Measurements from ENCODE around the gene RFX1. TPM values are rescaled to one million over a fixed set of nuclear protein-coding genes. Genes with fewer than 3 reads are reported as not detected.

RFX1 gene
- total RNA-seq, 1 experiment from 2014 or later, result 25.5 TPM

DNA sequence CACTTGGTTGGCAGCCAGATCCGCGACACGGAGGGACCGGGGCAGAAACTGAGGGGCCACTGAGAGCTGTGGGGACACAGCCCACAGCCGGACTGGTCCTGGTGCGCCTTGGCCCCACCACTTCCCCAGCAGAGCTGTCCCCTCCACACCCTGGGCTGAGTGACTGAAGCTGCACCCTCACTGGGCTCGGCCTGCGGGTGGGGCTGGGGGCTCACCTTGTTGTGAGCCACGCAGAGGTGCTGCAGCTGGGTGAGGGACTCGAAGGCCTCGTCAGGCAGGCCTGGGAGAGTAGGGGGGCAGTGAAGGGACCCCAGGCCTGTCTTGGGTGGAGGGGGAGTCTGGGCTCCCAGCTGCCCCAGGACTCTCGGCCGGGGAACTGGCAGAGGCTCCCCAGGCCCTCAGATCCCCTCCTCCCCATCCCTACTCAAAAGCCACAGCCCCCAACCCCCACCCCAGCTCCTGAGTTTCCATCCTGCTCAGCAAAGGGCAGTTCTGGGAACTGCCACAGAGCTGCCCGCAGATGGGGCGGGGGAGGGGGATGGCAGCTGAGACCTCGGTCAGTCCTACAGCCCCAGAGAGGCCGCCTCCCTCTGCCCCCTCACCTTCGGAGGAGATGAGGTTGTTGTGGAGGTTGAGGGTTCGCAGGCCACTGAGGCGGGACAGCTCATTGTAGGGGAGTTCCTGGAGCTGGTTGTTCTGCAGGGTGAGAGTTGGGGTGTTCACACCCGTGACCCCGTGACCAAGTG is 70.2 kb downstream of the RFX1 start:
- Histone ChIP-seq H3K79me2 (ENCODE audit: low read depth) (no peaks in the 10 kb centered on the region), H3K4me3 (no peak overlapping the region), H3K4me1 (replicated peaks; ENCODE audit: insufficient read depth) (no peaks in the 10 kb centered on the region), H4K20me1 (ENCODE audit: insufficient read depth) (no peaks in the 10 kb centered on the region), H3K27me3 (ENCODE audit: insufficient read depth, low read depth) (no peaks in the 10 kb centered on the region), H3K27ac (no peak overlapping the region), H3K4me2 (no peak overlapping the region), H3K9me2 (ENCODE audit: insufficient read depth) (no peaks in the 10 kb centered on the region), H3K9me3 (ENCODE audit: insufficient read depth, low read depth) (no peaks in the 10 kb centered on the region), H2AFZ (no peak overlapping the region), H3K36me3 (ENCODE audit: low read depth) (no peaks in the 10 kb centered on the region), H3F3A (ENCODE audit: insufficient read depth, low read depth) (peaks cover 19% of the 10 kb centered on the region; the same call in 1 of the 2 replicates)
- no TSS peak for BruUV-seq (replicated peaks)
- POLR2A ChIA-PET (ENCODE audit: unreplicated experiment), result no interaction called here
- no peak for DNase-seq
- TF ChIP-seq, protein P1, sequence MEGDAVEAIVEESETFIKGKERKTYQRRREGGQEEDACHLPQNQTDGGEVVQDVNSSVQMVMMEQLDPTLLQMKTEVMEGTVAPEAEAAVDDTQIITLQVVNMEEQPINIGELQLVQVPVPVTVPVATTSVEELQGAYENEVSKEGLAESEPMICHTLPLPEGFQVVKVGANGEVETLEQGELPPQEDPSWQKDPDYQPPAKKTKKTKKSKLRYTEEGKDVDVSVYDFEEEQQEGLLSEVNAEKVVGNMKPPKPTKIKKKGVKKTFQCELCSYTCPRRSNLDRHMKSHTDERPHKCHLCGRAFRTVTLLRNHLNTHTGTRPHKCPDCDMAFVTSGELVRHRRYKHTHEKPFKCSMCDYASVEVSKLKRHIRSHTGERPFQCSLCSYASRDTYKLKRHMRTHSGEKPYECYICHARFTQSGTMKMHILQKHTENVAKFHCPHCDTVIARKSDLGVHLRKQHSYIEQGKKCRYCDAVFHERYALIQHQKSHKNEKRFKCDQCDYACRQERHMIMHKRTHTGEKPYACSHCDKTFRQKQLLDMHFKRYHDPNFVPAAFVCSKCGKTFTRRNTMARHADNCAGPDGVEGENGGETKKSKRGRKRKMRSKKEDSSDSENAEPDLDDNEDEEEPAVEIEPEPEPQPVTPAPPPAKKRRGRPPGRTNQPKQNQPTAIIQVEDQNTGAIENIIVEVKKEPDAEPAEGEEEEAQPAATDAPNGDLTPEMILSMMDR (conservative IDR thresholded peaks at IDR 0.05), result no peak
- TF ChIP-seq EZH2 (IDR thresholded peaks at IDR 0.05; ENCODE audit: low read depth), result no peak
- intact Hi-C loops (cut with micrococcal nuclease; ENCODE audit: unreplicated experiment), result no loop called here
- CTCF ChIA-PET, result no interaction called here

DNA sequence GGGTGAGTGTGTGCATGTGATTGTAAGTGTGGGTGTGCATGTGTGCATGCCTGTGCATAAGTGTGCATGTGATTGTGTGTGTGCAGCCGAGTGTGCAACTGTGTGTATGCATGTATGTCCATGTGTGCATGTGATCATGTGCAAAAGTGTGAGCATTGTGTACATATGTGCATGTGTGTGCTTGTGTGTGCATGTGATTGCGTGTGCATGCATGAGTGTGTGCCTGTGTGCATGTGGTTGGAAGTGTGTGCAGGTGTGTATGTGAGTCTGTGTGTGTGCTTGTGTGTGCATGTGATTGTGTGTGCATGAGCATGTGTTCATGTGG is 71.4 kb downstream of the RFX1 start:
- no peaks in the 10 kb centered on the region for H3K27me3 ChIP-seq (ENCODE audit: insufficient read depth, low read depth)
- no peaks in the 10 kb centered on the region for H3K9me3 ChIP-seq (ENCODE audit: insufficient read depth, low read depth)
- BruUV-seq (replicated peaks), result no TSS peak
- no peak overlapping the region for H3K4me3 ChIP-seq
- TF ChIP-seq, protein P1 (conservative IDR thresholded peaks at IDR 0.05), result no peak
- TF ChIP-seq EZH2 (IDR thresholded peaks at IDR 0.05; ENCODE audit: low read depth), result no peak
- H3K4me2 ChIP-seq, result no peak overlapping the region
- no peaks in the 10 kb centered on the region for H3K79me2 ChIP-seq (ENCODE audit: low read depth)
- peaks cover 15% of the 10 kb centered on the region; the same call in 1 of the 2 replicates for H3F3A ChIP-seq (ENCODE audit: insufficient read depth, low read depth)
- no peak overlapping the region for H3K27ac ChIP-seq
- ChIA-PET POLR2A (ENCODE audit: unreplicated experiment) (no interaction called here), CTCF (no interaction called here)
- intact Hi-C loops (cut with micrococcal nuclease; ENCODE audit: unreplicated experiment), result no loop called here
- 0 out of 2 replicates have a peak, but pooled peaks cover 2% of the 10 kb centered on the region for H4K20me1 ChIP-seq (ENCODE audit: insufficient read depth)
- no peaks in the 10 kb centered on the region for H3K9me2 ChIP-seq (ENCODE audit: insufficient read depth)
- H3K4me1 ChIP-seq (replicated peaks; ENCODE audit: insufficient read depth), result no peaks in the 10 kb centered on the region
- H2AFZ ChIP-seq, result no peak overlapping the region
- DNase-seq, result no peak
- no peaks in the 10 kb centered on the region for H3K36me3 ChIP-seq (ENCODE audit: low read depth)

DNA sequence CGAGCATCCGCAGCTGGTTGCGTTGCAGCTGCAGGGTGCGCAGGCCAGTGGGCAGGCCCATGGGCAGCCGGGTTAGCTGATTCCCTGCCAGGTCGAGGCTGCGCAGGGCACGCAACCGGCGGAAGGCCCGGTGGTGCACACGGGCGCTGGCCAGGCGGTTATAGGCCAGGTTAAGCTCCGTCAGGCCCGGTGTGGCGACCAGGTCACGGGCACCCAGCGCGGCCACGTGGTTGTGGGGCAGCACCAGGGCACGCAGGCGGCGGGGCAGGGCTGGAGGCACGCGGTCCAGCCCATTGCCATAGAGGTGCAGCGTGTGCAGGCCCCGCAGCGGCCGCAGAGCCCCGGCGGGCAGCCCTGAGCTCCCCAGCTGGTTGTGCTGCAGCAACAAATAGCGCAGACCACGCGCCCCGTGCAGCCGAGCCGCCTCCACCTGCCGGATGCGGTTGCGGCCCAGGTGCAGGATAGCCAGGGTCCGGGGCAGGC is 73.2 kb downstream of the RFX1 start:
- no peak overlapping the region for H3K27ac ChIP-seq
- TF ChIP-seq, protein P1 (conservative IDR thresholded peaks at IDR 0.05), result no peak
- TF ChIP-seq EZH2 (IDR thresholded peaks at IDR 0.05; ENCODE audit: low read depth), result no peak
- H3K4me2 ChIP-seq, result no peak overlapping the region
- no peak for DNase-seq
- H4K20me1 ChIP-seq (ENCODE audit: insufficient read depth), result 0 out of 2 replicates have a peak, but pooled peaks cover 2% of the 10 kb centered on the region
- ChIA-PET CTCF (no interaction called here), POLR2A (ENCODE audit: unreplicated experiment) (interaction anchor here (0.6 kb wide), 1 partner anchor 197 kb away, joined by 3 read pairs; no protein-coding TSS in a partner anchor)
- H3K4me1 ChIP-seq (replicated peaks; ENCODE audit: insufficient read depth), result no peaks in the 10 kb centered on the region
- BruUV-seq (replicated peaks), result no TSS peak
- H3K36me3 ChIP-seq (ENCODE audit: low read depth), result no peaks in the 10 kb centered on the region
- intact Hi-C loops (cut with micrococcal nuclease; ENCODE audit: unreplicated experiment), result no loop called here
- no peaks in the 10 kb centered on the region for H3K27me3 ChIP-seq (ENCODE audit: insufficient read depth, low read depth)
- no peaks in the 10 kb centered on the region for H3K79me2 ChIP-seq (ENCODE audit: low read depth)
- H3K4me3 ChIP-seq, result no peak overlapping the region
- H3K9me2 ChIP-seq (ENCODE audit: insufficient read depth), result no peaks in the 10 kb centered on the region
- H2AFZ ChIP-seq, result no peak overlapping the region
- peaks cover 27% of the 10 kb centered on the region for H3F3A ChIP-seq (ENCODE audit: insufficient read depth, low read depth)
- no peaks in the 10 kb centered on the region for H3K9me3 ChIP-seq (ENCODE audit: insufficient read depth, low read depth)

Measured in PC-9 (cell line).